Right ventricle myocardium inferior (tissue), 1 donor: Measurements from ENCODE around the gene CACNA2D3. TPM values are rescaled to one million over a fixed set of nuclear protein-coding genes. Genes with fewer than 3 reads are reported as not detected.
A peak's percentile ranks its signal among the peaks of the same experiment; 100 is the strongest.

ENCODE experiments used
- ATAC-seq: fragments of 200-7000 bp; cut with Tn5 transposase; one replicate; pipeline ENCODE4 v1.9.1; 2020; ENCODE audit warnings: mild to moderate bottlenecking, moderate library complexity
- DNase-seq: peaks from one replicate; pipeline ENCODE4 v3.0.0; 2021; ENCODE audit errors: missing footprints
- intact Hi-C: fragments of 100-400 bp; cut with DNase I; formaldehyde crosslinking; loops from one replicate; pipeline ENCODE4 v1.11.0; 2022
- total RNA-seq: library from RNA; stranded (reverse); fragmentation: NEBNext Ultra II Directional; extraction: Animal tissue kit (Norgen Biotek cat#: 25700); gene quantifications from one replicate; pipeline ENCODE4 v1.2.1, GENCODE V29; 2021
- donor health status: DM: no; HTN: yes; CAD: no; lungs with severe emphysema.

CACNA2D3 gene
- total RNA-seq, 1 donor from 2014 or later = 33.7 TPM

- intact Hi-C loops = loop anchor here (5.0 kb wide), 2 partner anchors 126 to 181 kb away; no protein-coding TSS in a partner anchor
- ATAC-seq = no peak
- DNase-seq = no peak
Measured at GRCh38 chr3:54123003-54123775, 837 bp downstream of the CACNA2D3 start.

DNA sequence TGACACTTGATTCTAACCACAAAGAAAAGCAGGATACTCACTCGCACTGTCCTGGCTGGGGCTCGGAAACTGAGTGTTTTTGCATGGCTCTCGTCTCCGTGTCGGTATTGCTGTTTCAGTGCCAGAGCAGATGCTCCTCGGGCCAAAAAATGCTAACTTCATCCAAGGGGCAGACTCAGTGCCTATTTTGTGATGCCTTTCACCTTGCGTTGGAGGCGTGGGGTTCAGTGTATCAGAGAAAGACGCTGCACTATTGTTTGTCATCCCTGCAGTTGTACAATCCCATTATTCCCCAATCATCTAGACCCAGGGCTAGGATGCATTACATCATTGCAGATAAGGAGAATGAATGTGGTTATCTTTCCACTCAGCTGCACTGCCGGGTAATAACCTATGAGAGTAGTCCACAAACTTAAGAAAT lies 1.4 kb downstream of the CACNA2D3 start:
- DNase-seq (no peak), ATAC-seq (peak; percentile 43)
- intact Hi-C loops = loop anchor here (5.0 kb wide), 2 partner anchors 126 to 181 kb away; no protein-coding TSS in a partner anchor

DNA sequence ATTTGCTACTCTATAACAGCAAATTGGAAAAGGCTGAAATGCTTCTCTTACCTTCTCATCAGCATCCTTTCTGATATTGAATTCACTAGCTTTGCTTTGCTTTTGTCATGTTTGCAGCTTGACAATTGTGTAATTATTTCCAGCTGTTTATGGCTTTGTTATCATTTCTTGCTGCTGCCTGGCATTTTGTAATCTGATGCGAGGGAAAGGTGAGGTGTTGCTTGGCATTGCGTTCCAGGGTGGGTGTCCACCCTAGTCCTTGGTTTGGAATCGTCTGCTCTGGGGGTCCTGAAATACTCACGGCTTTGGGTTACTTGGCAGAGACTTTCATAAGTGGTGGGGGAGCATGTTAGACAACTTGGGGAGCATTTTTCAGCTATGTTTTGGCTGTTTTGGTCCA lies 2.9 kb downstream of the CACNA2D3 start:
- intact Hi-C loops = no loop called here
- ATAC-seq = no peak
- no peak for DNase-seq

DNA sequence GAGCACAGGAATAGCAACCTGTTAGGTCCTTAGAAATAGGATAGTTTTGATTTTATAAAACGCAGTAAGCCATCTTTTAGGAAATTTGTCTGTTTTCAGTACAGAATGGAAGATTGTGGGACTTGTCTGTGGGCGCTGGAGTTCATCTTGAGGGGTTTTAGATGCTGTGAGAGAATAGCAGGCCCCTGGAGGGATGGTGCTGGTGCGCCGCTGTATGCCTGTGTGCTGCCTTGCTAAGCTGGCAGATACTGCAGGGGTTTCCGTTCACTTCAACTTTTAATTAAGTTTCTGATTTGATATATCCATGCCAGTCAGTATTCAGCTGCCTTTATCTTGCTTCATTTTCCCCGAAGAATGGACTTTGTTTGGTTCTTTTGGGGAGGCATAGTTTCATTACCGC lies 4.2 kb downstream of the CACNA2D3 start:
- ATAC-seq (no peak), DNase-seq (no peak)
- intact Hi-C loops = no loop called here

DNA sequence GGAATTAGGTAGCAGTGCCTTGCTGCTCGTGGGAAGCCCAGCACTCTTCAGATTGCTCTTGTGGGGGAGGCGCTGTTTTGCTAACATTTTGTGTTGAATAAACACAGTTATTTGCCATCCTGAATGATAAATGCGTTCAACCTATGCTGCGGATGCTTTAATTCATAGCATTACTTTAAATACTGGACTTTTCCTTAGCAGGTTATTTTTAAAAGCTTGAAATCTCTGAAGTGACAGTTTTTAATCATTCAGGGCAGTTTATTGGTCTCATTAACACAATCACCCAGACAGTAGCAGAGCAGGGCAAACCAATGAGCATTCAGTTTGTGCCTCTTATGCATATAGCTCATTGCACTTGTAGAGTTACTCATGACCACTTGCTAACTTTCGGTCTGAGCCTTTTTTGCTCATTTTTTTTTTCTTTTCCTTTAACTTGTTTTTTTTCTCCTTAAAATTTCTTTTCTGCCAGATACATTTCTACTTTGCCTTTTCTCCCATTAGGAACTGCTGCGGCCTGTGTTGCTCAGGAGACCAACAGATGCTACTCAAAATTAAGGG lies 5.2 kb downstream of the CACNA2D3 start:
- DNase-seq (no peak), ATAC-seq (no peak)
- intact Hi-C loops = no loop called here

GRCh38 chr3:54131026-54131605 lies 8.8 kb downstream of the CACNA2D3 start:
- intact Hi-C loops = no loop called here
- DNase-seq (no peak), ATAC-seq (peak; percentile 63)

DNA sequence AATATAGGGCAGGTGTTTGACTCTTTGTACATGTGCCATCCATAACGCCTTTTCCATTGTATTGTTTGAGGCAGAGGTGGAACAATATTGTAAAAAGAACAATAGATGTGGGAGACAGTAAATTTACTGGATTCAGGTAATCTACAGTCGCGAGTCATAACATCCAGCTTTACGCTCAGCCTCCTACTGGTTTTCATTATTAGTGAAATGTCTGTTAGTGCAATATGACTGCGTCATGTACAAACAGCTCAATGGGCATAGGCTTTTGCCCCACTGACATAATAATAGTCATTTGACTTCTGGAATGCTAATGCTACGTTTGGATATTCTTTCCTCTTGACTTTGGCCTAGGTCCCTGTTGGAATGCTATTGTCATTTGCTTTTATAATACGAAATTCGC lies 9.5 kb downstream of the CACNA2D3 start:
- DNase-seq (no peak), ATAC-seq (no peak)
- intact Hi-C loops = no loop called here

- ATAC-seq = no peak
- no peak for DNase-seq
- intact Hi-C loops = no loop called here
Measured at GRCh38 chr3:54132685-54133084, 10.3 kb downstream of the CACNA2D3 start.

GRCh38 chr3:54133196-54133595 lies 10.8 kb downstream of the CACNA2D3 start:
- intact Hi-C loops = no loop called here
- ATAC-seq (no peak), DNase-seq (no peak)

- DNase-seq (no peak), ATAC-seq (no peak)
- intact Hi-C loops = no loop called here
Measured at GRCh38 chr3:54134155-54134554, 11.8 kb downstream of the CACNA2D3 start.

DNA sequence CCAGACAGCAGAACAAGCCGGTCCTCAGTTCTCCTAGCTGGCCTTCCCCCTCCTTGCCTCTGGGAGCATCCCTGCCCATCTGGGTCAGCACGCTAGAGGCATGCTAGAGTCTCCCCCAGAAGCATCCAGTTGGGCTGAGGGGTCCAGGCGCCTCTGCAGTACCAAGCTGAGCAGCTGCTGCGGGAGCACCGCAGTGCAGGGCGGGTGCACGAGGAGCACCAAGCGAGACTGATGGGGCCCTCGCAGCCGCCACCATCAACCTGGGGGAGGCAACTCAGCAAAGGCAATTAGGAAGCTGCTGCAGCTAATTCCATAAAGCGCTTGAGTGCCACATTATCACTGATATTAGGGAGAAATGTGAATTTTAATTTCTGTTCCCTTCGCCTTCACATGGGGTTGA lies 12.4 kb downstream of the CACNA2D3 start:
- DNase-seq (no peak), ATAC-seq (no peak)
- intact Hi-C loops = no loop called here

- DNase-seq (no peak), ATAC-seq (no peak)
- intact Hi-C loops = no loop called here
Measured at GRCh38 chr3:54137311-54137710, 15.0 kb downstream of the CACNA2D3 start.

GRCh38 chr3:54138937-54139547 lies 16.7 kb downstream of the CACNA2D3 start:
- intact Hi-C loops = no loop called here
- ATAC-seq (peak; percentile 61), DNase-seq (no peak)

DNA sequence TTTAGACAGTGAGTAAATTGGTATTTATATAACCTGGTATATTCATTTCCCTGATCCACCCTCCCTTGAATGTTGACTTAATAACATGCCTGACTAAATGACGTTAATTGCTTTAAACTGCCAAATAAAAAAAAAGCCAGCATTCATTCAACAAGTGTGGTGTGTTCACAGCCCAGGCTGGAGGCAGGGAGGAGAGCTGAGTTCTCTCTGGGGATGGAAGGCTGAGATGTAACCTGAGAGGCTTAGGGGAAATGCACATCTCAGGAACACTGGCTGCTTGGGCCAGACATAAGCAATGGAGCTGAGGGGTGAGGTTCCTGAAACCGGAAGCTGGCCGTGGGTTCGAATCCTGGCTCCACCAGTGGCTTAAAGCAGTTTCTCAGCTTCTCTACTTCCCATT lies 17.3 kb downstream of the CACNA2D3 start:
- intact Hi-C loops = loop anchor here (5.0 kb wide), 1 partner anchor 197 kb away; no protein-coding TSS in a partner anchor
- no peak for ATAC-seq
- no peak for DNase-seq

DNA sequence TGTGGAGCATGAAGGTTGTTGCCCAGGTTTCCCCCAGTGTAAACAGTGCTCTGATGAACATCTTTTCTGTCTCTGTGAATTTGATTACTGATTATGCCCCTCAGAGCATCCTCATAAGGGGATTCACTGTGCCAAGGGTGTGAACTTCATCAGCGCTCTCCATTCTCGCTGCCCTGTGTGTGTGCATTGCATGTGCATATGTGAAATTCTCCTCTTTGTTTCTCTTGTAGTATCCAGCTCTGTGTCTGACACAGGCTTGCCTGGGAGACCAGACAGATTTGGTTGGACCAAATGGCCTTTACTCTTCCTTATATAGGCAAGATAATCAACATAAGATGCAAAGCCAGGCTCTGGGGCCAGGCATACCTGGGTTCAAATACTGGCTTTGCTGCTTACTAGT lies 21.9 kb downstream of the CACNA2D3 start:
- DNase-seq (no peak), ATAC-seq (no peak)
- intact Hi-C loops = loop anchor here (5.0 kb wide), 1 partner anchor 202 kb away; no protein-coding TSS in a partner anchor

- DNase-seq (peak; percentile 78), ATAC-seq (peak; percentile 88)
- intact Hi-C loops = loop anchor here (2.0 to 5.0 kb wide), 2 partner anchors 211 to 228 kb away; no protein-coding TSS in a partner anchor
Measured at GRCh38 chr3:54146506-54147239, 24.3 kb downstream of the CACNA2D3 start.

GRCh38 chr3:54150864-54151467 lies 28.6 kb downstream of the CACNA2D3 start:
- intact Hi-C loops = no loop called here
- ATAC-seq = no peak
- DNase-seq = no peak

DNA sequence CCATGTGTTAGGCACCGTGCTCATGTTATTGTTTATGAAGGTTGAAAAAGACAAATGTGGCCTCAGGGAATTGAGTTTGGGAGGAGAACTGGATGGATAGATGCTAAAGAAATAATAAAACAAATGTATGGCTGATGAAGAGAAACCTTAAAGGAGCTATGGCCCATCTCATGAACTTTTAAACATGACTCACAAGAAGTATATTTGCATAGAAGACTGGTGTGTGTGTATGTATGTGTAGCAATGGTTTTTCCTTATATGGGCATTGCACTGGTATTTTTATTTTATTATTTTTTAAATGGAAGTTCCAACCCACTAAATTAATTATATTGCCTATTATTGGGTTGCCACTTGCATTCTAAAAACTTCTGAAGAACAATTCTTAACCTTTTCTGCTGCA lies 31.1 kb downstream of the CACNA2D3 start:
- ATAC-seq = no peak
- intact Hi-C loops = no loop called here
- no peak for DNase-seq

- intact Hi-C loops = no loop called here
- no peak for DNase-seq
- ATAC-seq = no peak
Measured at GRCh38 chr3:54157860-54158259, 35.5 kb downstream of the CACNA2D3 start.
